HCT116 (cell line): ENCODE data around the gene DNHD1. TPM values are rescaled to one million over a fixed set of nuclear protein-coding genes. Genes with fewer than 3 reads are reported as not detected.

Source experiments
- ATAC-seq: fragments of 200-7000 bp; cut with Tn5 transposase; 2 replicates; pipeline ENCODE4 v1.9.1; 2020; ENCODE audit warnings: mild to moderate bottlenecking, moderate library complexity
- BruUV-seq: library from RNA; stranded (reverse); fragments of 400-500 nt; replicated peaks from 2 replicates; lab custom pipeline; 2021; lab: Mats Ljungman, UMichigan
- CTCF ChIA-PET: fragments of 300-600 bp; sonication (Branson Sonifier 250); formaldehyde crosslinking; loops from one replicate; lab custom pipeline; 2021; ENCODE audit warnings: antibody characterized with exemption; lab: Charles Lee
- POLR2A ChIA-PET: fragments of 300-600, 350-600 bp; sonication (Branson Sonifier 250); formaldehyde crosslinking; loops from one replicate; lab custom pipeline; 2021; ENCODE audit warnings: antibody characterized with exemption; lab: Charles Lee
- RAD21 ChIA-PET, 2 experiments: fragments of 300-600 bp; sonication (Branson Sonifier 250); formaldehyde crosslinking; loops; one replicate each; lab custom pipeline; 2023; ENCODE audit warnings: low total read pairs in 2 of 2; ENCODE audit not compliant: uncharacterized antibody in 2 of 2, unreplicated experiment in 2 of 2, low non-redundant PET in 1 of 2; lab: Charles Lee
- DNase-seq: peaks from one replicate; pipeline ENCODE4 v3.0.0-alpha.2; 2010; ENCODE audit warnings: low read depth, low spot score
- H2AFZ ChIP-seq: fragments of 200-600 bp; shearing (Covaris generic), sonication (generic); 2 replicates; pipeline ENCODE4 v1.6.1; 2017; ENCODE audit warnings: low read depth, mixed run types, mixed read lengths, antibody characterized with exemption, low read length; ENCODE audit not compliant: poor library complexity, severe bottlenecking
- H3K27ac ChIP-seq: 2 replicates; pipeline ENCODE4 v1.5.1; 2012; ENCODE audit warnings: low read depth, low read length
- H3K27me3 ChIP-seq: fragments of 200-600 bp; sonication (generic); 2 replicates; pipeline ENCODE4 v1.6.1; 2016; ENCODE audit warnings: mixed run types, low read length, mixed read lengths; ENCODE audit not compliant: insufficient read depth
- H3K36me3 ChIP-seq, 2 experiments: fragments of 200-500 bp in 1 of 2; fragments of 200-600 bp in 1 of 2; sonication (Bioruptor generic) in 1 of 2; sonication (generic) in 1 of 2; 2 replicates each; pipeline versions ENCODE4 v1.5.1 to v1.6.1; 2014 to 2016; ENCODE audit warnings: low read length in 2 of 2, inconsistent platforms in 1 of 2, mixed read lengths in 1 of 2, mixed run types in 1 of 2; ENCODE audit not compliant: insufficient read depth in 2 of 2, control insufficient read depth in 1 of 2
- H3K4me1 ChIP-seq, 2 experiments: fragments of 200-600 bp in 1 of 2; sonication (generic) in 1 of 2; 2 replicates each; pipeline versions ENCODE4 v1.5.1 to v1.6.1; 2012 to 2017; ENCODE audit warnings: low read length in 2 of 2, inconsistent platforms in 1 of 2, mild to moderate bottlenecking in 1 of 2, mixed read lengths in 1 of 2, mixed run types in 1 of 2, moderate library complexity in 1 of 2; ENCODE audit not compliant: insufficient read depth in 2 of 2, control insufficient read depth in 1 of 2
- H3K4me2 ChIP-seq: fragments of 200-600 bp; sonication (generic); 2 replicates; pipeline ENCODE4 v1.6.1; 2017; ENCODE audit warnings: mixed run types, low read length, mixed read lengths
- H3K4me3 ChIP-seq, 2 experiments: fragments of 200-600 bp in 1 of 2; sonication (generic) in 1 of 2; replicated peaks in 1 of 2; 2 replicates each; pipeline ENCODE4 v1.5.1; 2011 to 2016; ENCODE audit warnings: low read length in 2 of 2, control low read depth in 1 of 2, low read depth in 1 of 2, mild to moderate bottlenecking in 1 of 2, mixed read lengths in 1 of 2, mixed run types in 1 of 2
- H3K79me2 ChIP-seq: fragments of 200-600 bp; sonication (generic); 2 replicates; pipeline ENCODE4 v1.6.1; 2017; ENCODE audit warnings: mild to moderate bottlenecking, mixed run types, low read length, moderate library complexity, mixed read lengths; ENCODE audit not compliant: insufficient read depth
- H3K9ac ChIP-seq: fragments of 200-600 bp; sonication (generic); 2 replicates; pipeline ENCODE4 v1.6.1; 2016; ENCODE audit warnings: low read length, mixed read lengths
- H3K9me2 ChIP-seq: fragments of 200-600 bp; sonication (generic), shearing (Covaris generic); 2 replicates; pipeline ENCODE4 v1.6.1; 2017; ENCODE audit warnings: mixed run types, mild to moderate bottlenecking, moderate library complexity; ENCODE audit not compliant: insufficient read depth
- H3K9me3 ChIP-seq, 2 experiments: fragments of 200-500 bp in 1 of 2; fragments of 200-600 bp in 1 of 2; sonication (Bioruptor generic) in 1 of 2; sonication (generic) in 1 of 2; 2 replicates each; pipeline ENCODE4 v1.6.1; 2014 to 2017; ENCODE audit warnings: low read length in 2 of 2, mixed read lengths in 2 of 2, inconsistent platforms in 1 of 2, low read depth in 1 of 2, mild to moderate bottlenecking in 1 of 2, mixed run types in 1 of 2, moderate library complexity in 1 of 2; ENCODE audit not compliant: control insufficient read depth in 1 of 2, insufficient read depth in 1 of 2
- H4K20me1 ChIP-seq: fragments of 200-600 bp; sonication (generic), shearing (Covaris generic); 2 replicates; pipeline ENCODE4 v1.6.1; 2017; ENCODE audit warnings: mixed run types, mild to moderate bottlenecking, moderate library complexity; ENCODE audit not compliant: insufficient read depth
- CEBPB ChIP-seq: IDR thresholded peaks from 2 replicates; pipeline ENCODE4 v1.6.1; 2012; ENCODE audit warnings: low read depth
- CTCF ChIP-seq, 3 experiments: fragments of 200-600 bp in 1 of 3; sonication (generic) in 1 of 3; IDR thresholded peaks in 2 of 3; conservative IDR thresholded peaks in 1 of 3; 2 replicates each; pipeline ENCODE4 v1.5.1; 2012 to 2017; ENCODE audit warnings: low read depth in 2 of 3, low read length in 2 of 3, antibody characterized with exemption in 1 of 3, borderline replicate concordance in 1 of 3, control low read depth in 1 of 3, mild to moderate bottlenecking in 1 of 3, mixed read lengths in 1 of 3, mixed run types in 1 of 3, moderate library complexity in 1 of 3; ENCODE audit not compliant: insufficient read depth in 1 of 3
- ELF1 ChIP-seq: IDR thresholded peaks from 2 replicates; pipeline ENCODE4 v1.6.1; 2012; ENCODE audit warnings: low read depth, borderline replicate concordance
- EZH2 ChIP-seq: fragments of 200-600 bp; sonication (generic); IDR thresholded peaks from 2 replicates; pipeline ENCODE4 v1.6.1; 2017; ENCODE audit warnings: antibody characterized with exemption, mixed run types
- EZH2phosphoT487 ChIP-seq: fragments of 200-600 bp; IDR thresholded peaks from 2 replicates; pipeline ENCODE4 v1.6.1; 2018; ENCODE audit warnings: antibody characterized with exemption, borderline replicate concordance
- JUND ChIP-seq: IDR thresholded peaks from 2 replicates; pipeline ENCODE4 v1.6.1; 2012
- POLR2A ChIP-seq: IDR thresholded peaks from 2 replicates; pipeline ENCODE4 v1.7.0; 2011; ENCODE audit warnings: borderline replicate concordance; ENCODE audit not compliant: insufficient read depth, insufficient read length; ENCODE audit errors: extremely low read depth
- RAD21 ChIP-seq: IDR thresholded peaks from 2 replicates; pipeline ENCODE4 v1.6.1; 2012; ENCODE audit warnings: low read depth, mild to moderate bottlenecking
- SIN3A ChIP-seq: IDR thresholded peaks from 2 replicates; pipeline ENCODE4 v1.6.1; 2012; ENCODE audit warnings: low read depth
- SP1 ChIP-seq: IDR thresholded peaks from 2 replicates; pipeline ENCODE4 v1.6.1; 2012; ENCODE audit warnings: low read depth
- SRF ChIP-seq: IDR thresholded peaks from 2 replicates; pipeline ENCODE4 v1.6.1; 2012; ENCODE audit warnings: low read depth
- YY1 ChIP-seq: IDR thresholded peaks from 2 replicates; pipeline ENCODE4 v1.6.1; 2011; ENCODE audit warnings: low read length, low read depth, moderate library complexity, mild to moderate bottlenecking; ENCODE audit not compliant: insufficient replicate concordance; ENCODE audit errors: extremely low read depth
- ZBTB33 ChIP-seq: IDR thresholded peaks from 2 replicates; pipeline ENCODE4 v1.6.1; 2011; ENCODE audit warnings: mild to moderate bottlenecking, low read length, moderate library complexity; ENCODE audit not compliant: insufficient replicate concordance; ENCODE audit errors: extremely low read depth
- intact Hi-C: fragments of 100-400 bp; cut with micrococcal nuclease; formaldehyde crosslinking; loops from 2 replicates; pipeline ENCODE4 v1.10.0; 2022
- total RNA-seq: library from RNA; stranded (reverse); gene quantifications from one replicate; pipeline ENCODE4 v1.2.1, GENCODE V29; 2021; ENCODE audit not compliant: unreplicated experiment

The DNHD1 gene
- total RNA-seq, 1 experiment from 2014 or later = 8.0 TPM

DNA sequence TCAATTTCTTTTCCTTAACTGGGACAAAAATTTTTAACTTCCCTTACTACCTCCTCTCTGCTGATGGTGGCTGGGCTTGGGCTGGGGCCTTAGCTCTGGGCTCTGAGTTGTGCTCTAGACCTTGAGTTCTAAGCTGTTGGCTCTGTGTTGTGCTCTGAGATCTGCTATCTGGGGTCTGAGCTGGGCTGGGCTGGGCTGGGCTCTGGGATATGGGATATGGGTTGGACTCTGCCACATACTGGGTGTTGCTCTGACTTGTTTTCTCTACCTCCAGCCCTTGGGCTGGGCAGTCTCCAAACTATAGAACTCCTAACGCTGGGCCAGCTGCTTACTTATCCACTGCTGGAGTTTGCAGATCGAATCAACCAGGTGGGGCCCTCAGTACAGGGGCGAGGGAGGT, 41.9 kb downstream of the DNHD1 start:
- H3K4me3 ChIP-seq = no peak overlapping the region
- CTCF ChIA-PET = no interaction called here
- no peak overlapping the region for H3K4me2 ChIP-seq
- H3K9me3 ChIP-seq = no peaks in the 10 kb centered on the region
- H3K36me3 ChIP-seq = no peaks in the 10 kb centered on the region
- no peaks in the 10 kb centered on the region for H3K27me3 ChIP-seq
- no peaks in the 10 kb centered on the region for H4K20me1 ChIP-seq
- no peak overlapping the region for H3K27ac ChIP-seq
- TF ChIP-seq SRF = no peak
- TF ChIP-seq POLR2A = no peak
- no peak for TF ChIP-seq SIN3A
- no peak for TF ChIP-seq ELF1
- no peak for TF ChIP-seq ZBTB33
- TF ChIP-seq RAD21 = no peak
- TF ChIP-seq CEBPB = no peak
- no peak for TF ChIP-seq JUND
- no peak for TF ChIP-seq CTCF (IDR thresholded peaks at IDR 0.05 in 2 of 3, conservative IDR thresholded peaks at IDR 0.05 in 1 of 3; ENCODE audit: borderline replicate concordance in 1 of 3, insufficient read depth in 1 of 3, low read depth in 2 of 3, low read length in 2 of 3)
- TF ChIP-seq YY1 = no peak
- TF ChIP-seq EZH2phosphoT487 = no peak
- TF ChIP-seq SP1 = no peak
- no peak for TF ChIP-seq EZH2
- no peaks in the 10 kb centered on the region for H3K79me2 ChIP-seq
- no peak overlapping the region for H2AFZ ChIP-seq
- ATAC-seq (no peak), DNase-seq (no peak)
- no TSS peak for BruUV-seq
- H3K4me1 ChIP-seq = no peaks in the 10 kb centered on the region
- H3K9me2 ChIP-seq = no peaks in the 10 kb centered on the region
- no peak overlapping the region for H3K9ac ChIP-seq
- RAD21 ChIA-PET = no interaction called here
- POLR2A ChIA-PET = no interaction called here
- intact Hi-C loops = no loop called here
